Effector CD4-positive, alpha-beta T cell (primary cell): ENCODE data around the gene ZC3HAV1L.
"Not testable (repeated sequence)": the region's sequence is repeated elsewhere in the genome, so short reads cannot be mapped to it uniquely, and the experiment has no call there.

Experiments
- DNase-seq: peaks from one replicate; pipeline ENCODE4 v3.0.0-alpha.2; 2020

ZC3HAV1L gene

GRCh38 chr7:139011373-139011772 is 24.5 kb downstream of the ZC3HAV1L start:
- DNase-seq: no peak

GRCh38 chr7:139004321-139005090 is 31.3 kb downstream of the ZC3HAV1L start:
- DNase-seq: no peak

GRCh38 chr7:138999414-138999813 is 36.4 kb downstream of the ZC3HAV1L start:
- no peak for DNase-seq

- DNase-seq: no peak
Observed at GRCh38 chr7:138992052-138992531, 43.8 kb downstream of the ZC3HAV1L start.

GRCh38 chr7:138987686-138988085 is 48.2 kb downstream of the ZC3HAV1L start:
- no peak for DNase-seq

DNA sequence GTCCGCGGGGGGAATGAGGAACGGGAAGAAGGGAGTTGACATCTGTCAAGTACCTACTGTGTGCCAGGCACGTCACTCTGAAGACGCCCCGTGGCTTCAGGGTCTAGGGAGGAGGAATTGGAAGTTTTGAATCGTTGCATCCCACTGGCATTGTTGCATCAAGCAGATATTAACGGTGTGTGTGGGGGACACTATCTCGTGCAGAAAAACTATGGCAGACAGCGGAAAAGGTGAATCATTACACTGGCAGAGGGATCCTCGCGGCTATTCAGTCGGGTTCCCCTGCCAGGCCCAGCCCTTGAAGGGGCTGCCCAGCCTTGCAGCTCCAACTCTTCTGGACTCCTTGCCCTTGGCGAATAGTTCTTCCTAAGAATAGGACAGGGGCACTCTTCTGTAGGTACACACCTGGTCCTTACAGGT is 53.6 kb downstream of the ZC3HAV1L start:
- DNase-seq: no peak

DNA sequence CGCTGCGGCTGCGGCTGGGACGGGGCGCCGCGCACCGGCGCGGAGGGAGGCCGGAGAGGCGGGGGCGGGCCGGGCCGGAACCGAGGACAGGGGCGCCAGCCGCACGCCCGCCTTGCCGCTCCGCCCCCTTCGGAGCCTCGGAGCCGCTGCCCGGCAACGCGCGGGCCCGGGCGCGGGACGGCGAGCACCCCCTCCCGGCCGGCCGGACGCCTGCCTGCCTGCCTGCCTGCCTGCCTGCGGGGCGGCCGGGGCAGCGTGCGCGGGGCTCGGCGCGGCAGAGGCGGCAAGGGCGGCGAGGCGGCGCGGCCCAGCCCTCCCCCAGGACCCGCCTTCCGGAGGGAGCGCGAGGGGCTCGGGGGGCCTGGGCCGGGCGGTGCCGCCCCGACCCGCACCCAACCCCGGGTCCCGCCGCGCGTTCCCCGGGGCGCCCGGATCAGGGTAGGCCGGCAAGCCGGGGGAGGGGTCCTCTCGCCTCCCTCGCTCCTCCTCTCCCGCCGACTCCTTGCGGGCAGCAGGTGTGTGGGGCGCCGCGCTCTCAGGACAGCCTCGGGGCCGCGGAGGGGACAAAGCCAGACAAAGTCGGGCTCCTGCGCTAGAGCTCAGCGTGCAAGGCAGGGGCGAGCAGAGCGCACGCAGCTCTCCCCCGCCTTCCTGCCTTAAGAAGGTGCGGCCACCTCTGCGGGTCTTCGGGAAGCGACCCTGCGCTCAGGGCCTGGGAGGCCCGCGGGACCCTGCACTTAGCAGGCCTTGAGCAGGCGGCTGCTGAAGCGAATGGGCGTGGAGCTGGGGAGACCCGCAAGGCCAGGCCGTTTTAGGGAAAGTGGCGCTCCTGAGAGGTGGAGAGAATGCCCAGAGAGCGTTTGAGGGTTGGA is 54.3 kb downstream of the ZC3HAV1L start, which contains the start of gene KIAA1549:
KIAA1549 (minus strand) TSS at position 58 of the 872 bp plus-strand sequence. CDS start 120 bp downstream, outside the sequence.
- DNase-seq: peak; percentile 18

DNA sequence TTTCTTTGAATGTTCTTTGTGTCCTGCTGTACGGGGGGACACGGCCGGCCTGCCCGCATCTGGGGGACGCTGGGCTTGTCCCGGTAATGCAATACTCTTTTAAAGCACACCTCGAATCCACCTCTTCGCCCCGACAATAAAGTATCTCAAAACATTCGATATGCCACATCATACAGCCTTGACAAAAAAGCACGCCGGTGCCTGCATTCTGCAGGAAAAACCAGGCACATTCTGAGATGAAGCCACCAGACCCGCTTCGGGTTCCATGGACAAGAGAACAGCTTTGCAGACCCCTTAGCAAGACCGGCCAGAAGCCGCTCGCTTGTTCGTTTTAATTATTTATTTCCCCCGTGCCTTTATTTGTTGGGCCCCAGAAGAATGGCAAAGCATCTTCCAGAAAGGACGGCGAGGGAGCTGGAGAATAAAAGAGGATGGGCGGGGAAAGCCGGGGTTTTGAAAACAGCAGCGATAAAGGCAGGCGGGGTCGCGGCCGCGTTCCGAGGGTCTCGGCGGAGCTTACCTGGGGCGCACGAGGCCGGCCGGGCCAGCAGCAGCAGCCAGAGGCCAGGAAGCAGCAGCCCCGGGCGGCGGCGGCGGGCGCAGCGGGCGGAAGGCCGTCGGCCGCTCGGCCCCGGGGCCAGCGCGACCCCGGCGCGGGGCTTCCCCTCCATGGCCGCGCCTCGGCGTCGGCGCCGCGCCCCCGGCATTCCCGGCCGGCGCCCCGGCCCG is 55.1 kb downstream of the ZC3HAV1L start:
- DNase-seq: no peak

DNA sequence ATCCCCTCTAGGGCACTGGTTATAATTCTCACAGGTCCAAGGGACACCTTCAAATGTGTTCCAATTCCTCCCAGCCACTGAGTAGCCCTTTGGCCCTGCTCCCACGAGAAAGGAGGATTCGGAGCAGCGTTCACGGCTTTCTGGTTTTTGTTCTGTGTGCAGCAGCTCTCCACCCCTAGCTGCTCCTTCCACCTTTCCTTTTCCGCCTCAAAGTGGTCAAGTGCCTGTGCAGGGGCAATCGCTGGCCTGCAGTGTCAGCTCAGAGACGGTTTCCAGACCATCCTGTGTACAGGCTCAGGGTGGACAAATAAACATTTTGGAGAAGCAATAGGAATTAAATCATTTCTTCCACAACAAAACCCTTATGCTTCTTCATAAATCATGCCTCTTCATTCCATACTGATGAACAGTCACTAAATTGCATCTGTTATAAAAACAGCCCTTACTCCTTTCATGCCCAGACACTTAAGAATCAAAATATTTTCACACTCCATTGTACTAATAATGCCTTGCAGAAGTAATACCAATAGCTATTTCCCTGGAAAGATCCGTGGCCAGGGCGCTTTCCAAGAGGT is 55.8 kb downstream of the ZC3HAV1L start:
- DNase-seq: no peak

GRCh38 chr7:138979226-138979979 is 56.4 kb downstream of the ZC3HAV1L start:
- no peak for DNase-seq

- no peak for DNase-seq
Observed at GRCh38 chr7:138978541-138979184, 57.2 kb downstream of the ZC3HAV1L start.

GRCh38 chr7:138976161-138976560 is 59.7 kb downstream of the ZC3HAV1L start:
- DNase-seq: not testable (repeated sequence)
